HG03139 (cell line): ENCODE data around the gene HSPBP1.
"Not testable (repeated sequence)": the region's sequence is repeated elsewhere in the genome, so short reads cannot be mapped to it uniquely, and the experiment has no call there.

ENCODE experiments used
- ATAC-seq: cut with Tn5 transposase; IDR thresholded peaks from one replicate; pipeline ENCODE4 v1.9.1; 2021; ENCODE audit not compliant: unreplicated experiment

Gene HSPBP1

GRCh38 chr19:55279770-55280643, at the start of gene HSPBP1:
Gene HSPBP1 (minus strand): TSS chr19:55280110. CDS start chr19:55279608, 502 bp downstream.
- peak; percentile 69 for ATAC-seq

GRCh38 chr19:55328774-55329318, 48.9 kb upstream of the HSPBP1 start:
- not testable (repeated sequence) for ATAC-seq

GRCh38 chr19:55325172-55325571, 45.3 kb upstream of the HSPBP1 start, which contains the start of gene TMEM150B:
Gene TMEM150B (minus strand): TSS chr19:55325341. CDS start chr19:55321036, 4,305 bp downstream.
- ATAC-seq = no peak

GRCh38 chr19:55324662-55325061, 44.8 kb upstream of the HSPBP1 start:
- no peak for ATAC-seq

GRCh38 chr19:55322204-55322885, 42.4 kb upstream of the HSPBP1 start:
- ATAC-seq = no peak

- no peak for ATAC-seq
Observed at GRCh38 chr19:55321466-55322137, 41.7 kb upstream of the HSPBP1 start.

- ATAC-seq = no peak
Observed at GRCh38 chr19:55320844-55321419, 41.0 kb upstream of the HSPBP1 start.

GRCh38 chr19:55319785-55320184, 39.9 kb upstream of the HSPBP1 start:
- ATAC-seq = no peak

GRCh38 chr19:55316646-55317045, 36.7 kb upstream of the HSPBP1 start:
- ATAC-seq = no peak

GRCh38 chr19:55315956-55316525, 36.1 kb upstream of the HSPBP1 start:
- no peak for ATAC-seq

- no peak for ATAC-seq
Observed at GRCh38 chr19:55314396-55314795, 34.5 kb upstream of the HSPBP1 start.

GRCh38 chr19:55312621-55313512, 33.0 kb upstream of the HSPBP1 start:
- no peak for ATAC-seq

GRCh38 chr19:55311797-55312196, 31.9 kb upstream of the HSPBP1 start:
- no peak for ATAC-seq

- ATAC-seq = no peak
Observed at GRCh38 chr19:55311397-55311796, 31.5 kb upstream of the HSPBP1 start.

GRCh38 chr19:55310498-55310897, 30.6 kb upstream of the HSPBP1 start:
- no peak for ATAC-seq

- no peak for ATAC-seq
Observed at GRCh38 chr19:55309448-55309847, 29.5 kb upstream of the HSPBP1 start.

- ATAC-seq = no peak
Observed at GRCh38 chr19:55308281-55308680, 28.4 kb upstream of the HSPBP1 start.

GRCh38 chr19:55306712-55307111, 26.8 kb upstream of the HSPBP1 start:
- no peak for ATAC-seq

GRCh38 chr19:55305983-55306562, 26.2 kb upstream of the HSPBP1 start:
- ATAC-seq = no peak
